Choroid plexus epithelial cell (primary cell): ENCODE results near the gene RASSF3.

Source experiments
- DNase-seq: peaks from one replicate; pipeline ENCODE4 v3.0.0-alpha.2; 2010; ENCODE audit warnings: low read depth
- H3K4me3 ChIP-seq: 2 replicates; pipeline ENCODE4 v1.5.1; 2011; ENCODE audit warnings: low read depth, mild to moderate bottlenecking, control low read depth, low read length, moderate library complexity
- CTCF ChIP-seq: conservative IDR thresholded peaks from 2 replicates; pipeline ENCODE4 v1.5.1; 2011; ENCODE audit warnings: low read depth, mild to moderate bottlenecking, control low read depth, inconsistent platforms, low read length, moderate library complexity

Gene RASSF3

DNA sequence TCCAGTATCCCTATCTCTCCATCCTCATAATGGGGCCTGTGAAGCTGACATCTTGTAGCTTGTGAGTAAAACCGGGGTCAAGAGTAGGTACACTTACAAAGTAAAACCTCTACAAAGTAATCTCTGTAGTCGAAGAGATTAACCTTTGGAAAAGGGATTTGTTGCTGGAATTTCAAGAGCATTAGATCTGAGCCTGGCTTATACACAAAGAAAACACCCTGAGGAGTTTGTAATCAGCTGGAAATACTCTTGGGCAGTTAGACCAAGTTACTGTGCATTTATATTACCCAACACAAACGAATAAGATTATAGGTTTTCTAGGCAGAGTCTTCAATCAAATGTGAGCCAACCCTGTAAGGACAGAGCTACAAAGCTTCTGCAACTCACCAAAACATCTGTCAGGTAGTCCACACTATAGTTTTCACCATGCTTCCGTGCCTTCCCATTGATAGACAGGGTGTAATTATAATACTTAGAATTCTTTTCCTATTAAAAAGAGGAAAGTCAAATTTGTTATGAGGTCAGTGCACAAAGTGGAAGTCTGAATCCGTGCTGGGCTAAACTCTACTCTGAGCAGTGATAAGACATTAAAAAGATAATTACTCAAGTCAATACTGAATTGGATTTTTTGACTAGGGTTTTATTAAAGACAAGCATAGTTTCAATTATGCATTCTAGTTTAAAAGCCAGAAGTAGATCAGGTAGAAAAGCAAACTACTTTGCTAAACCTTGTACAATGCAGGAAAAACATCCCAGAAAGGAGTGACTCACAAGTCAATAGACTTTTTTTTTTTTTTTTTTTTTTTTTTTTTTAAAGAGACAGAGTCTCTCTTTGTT, 134.3 kb downstream of the RASSF3 start:
- peak; percentile 59 for DNase-seq
- H3K4me3 ChIP-seq: no peak overlapping the region
- no peak for TF ChIP-seq CTCF

GRCh38 chr12:64745259-64745807, 135.0 kb downstream of the RASSF3 start:
- TF ChIP-seq CTCF: no peak
- DNase-seq: no peak
- H3K4me3 ChIP-seq: no peak overlapping the region

DNA sequence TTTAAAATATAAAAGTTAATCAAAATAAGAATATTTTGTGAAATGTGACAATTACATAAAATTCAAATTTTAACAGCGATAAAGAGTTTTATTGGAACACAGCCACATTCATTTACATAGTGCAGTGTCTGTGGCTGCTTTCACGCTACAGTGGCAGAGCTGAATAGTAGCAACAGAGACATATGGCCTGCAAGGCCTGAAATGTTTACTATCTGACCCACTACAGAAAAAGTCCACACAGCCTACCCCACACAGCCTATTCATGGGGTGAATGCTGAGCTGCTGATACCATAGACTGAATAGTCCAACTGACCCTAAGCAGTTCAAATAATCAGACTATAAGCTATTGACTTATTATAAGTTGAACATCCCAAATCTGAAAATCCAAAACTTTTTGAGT, 135.7 kb downstream of the RASSF3 start:
- no peak for TF ChIP-seq CTCF
- no peak overlapping the region for H3K4me3 ChIP-seq
- no peak for DNase-seq

- H3K4me3 ChIP-seq: no peak overlapping the region
- no peak for TF ChIP-seq CTCF
- peak; percentile 58 for DNase-seq
Observed at GRCh38 chr12:64746663-64747062, 136.4 kb downstream of the RASSF3 start.
